Peyer's patch (tissue), 4 donors: ENCODE results near the gene MYO3B.

Source experiments
- POLR2A ChIP-seq, 2 donors: fragments of 450-650 bp; IDR thresholded peaks; one replicate each; pipeline ENCODE4 v1.5.1; 2017; ENCODE audit warnings: antibody characterized with exemption in 2 of 2, mild to moderate bottlenecking in 2 of 2, moderate library complexity in 2 of 2
- TF ChIP-seq, protein P1 (sequence below), 6 experiments: fragments of 450-650 bp in 4 of 6; fragments of 200-600 bp in 2 of 6; sonication (generic) in 1 of 6; IDR thresholded peaks; one replicate each; pipeline ENCODE4 v1.5.1; 2017 to 2019; ENCODE audit warnings: antibody characterized with exemption in 6 of 6, mild to moderate bottlenecking in 3 of 6, moderate library complexity in 1 of 6

DNA sequence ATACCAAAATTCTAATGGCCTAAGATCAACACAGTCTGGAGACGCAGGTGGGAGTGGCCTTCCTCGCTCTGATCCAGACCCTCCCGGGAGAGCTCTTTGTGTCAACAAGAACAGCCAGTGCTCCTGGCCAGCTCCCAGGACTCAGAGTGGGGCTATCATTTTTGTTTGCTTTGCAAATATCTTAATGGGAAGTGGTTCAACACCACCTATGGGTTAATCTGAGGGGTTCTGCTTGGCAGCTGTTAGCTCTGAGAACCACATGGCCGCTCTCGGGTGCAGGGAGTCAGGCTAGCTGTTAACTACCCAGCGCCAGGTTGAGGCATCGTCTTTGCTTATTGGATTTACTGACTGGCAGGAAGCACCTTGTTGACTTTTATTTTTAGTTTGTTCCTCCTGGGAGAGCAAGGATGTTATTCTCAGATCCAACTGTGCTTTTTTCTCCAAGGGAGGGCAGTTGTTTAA, 352.4 kb downstream of the MYO3B start:
- TF ChIP-seq POLR2A (IDR thresholded peaks at IDR 0.05): no peak
- TF ChIP-seq, protein P1, sequence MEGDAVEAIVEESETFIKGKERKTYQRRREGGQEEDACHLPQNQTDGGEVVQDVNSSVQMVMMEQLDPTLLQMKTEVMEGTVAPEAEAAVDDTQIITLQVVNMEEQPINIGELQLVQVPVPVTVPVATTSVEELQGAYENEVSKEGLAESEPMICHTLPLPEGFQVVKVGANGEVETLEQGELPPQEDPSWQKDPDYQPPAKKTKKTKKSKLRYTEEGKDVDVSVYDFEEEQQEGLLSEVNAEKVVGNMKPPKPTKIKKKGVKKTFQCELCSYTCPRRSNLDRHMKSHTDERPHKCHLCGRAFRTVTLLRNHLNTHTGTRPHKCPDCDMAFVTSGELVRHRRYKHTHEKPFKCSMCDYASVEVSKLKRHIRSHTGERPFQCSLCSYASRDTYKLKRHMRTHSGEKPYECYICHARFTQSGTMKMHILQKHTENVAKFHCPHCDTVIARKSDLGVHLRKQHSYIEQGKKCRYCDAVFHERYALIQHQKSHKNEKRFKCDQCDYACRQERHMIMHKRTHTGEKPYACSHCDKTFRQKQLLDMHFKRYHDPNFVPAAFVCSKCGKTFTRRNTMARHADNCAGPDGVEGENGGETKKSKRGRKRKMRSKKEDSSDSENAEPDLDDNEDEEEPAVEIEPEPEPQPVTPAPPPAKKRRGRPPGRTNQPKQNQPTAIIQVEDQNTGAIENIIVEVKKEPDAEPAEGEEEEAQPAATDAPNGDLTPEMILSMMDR (IDR thresholded peaks at IDR 0.05): peak in 2 of 6 experiments; percentile 8 to 12
